HAP-1 (cell line): Measurements from ENCODE around the gene CHD1L.
"Not testable (repeated sequence)": the region's sequence is repeated elsewhere in the genome, so short reads cannot be mapped to it uniquely, and the experiment has no call there.

Source experiments
- DNase-seq, 2 experiments: peaks; one replicate each; pipeline ENCODE4 v3.0.0-alpha.2; 2016 to 2020; ENCODE audit warnings: low spot score in 2 of 2
- H3K27me3 ChIP-seq: fragments of 250-450 bp; sonication (Bioruptor Pico); 2 replicates; pipeline ENCODE4 v1.5.1; 2020; ENCODE audit warnings: low read depth, mild to moderate bottlenecking, moderate library complexity
- H3K36me3 ChIP-seq: fragments of 250-450 bp; sonication (Bioruptor Pico); replicated peaks from 2 replicates; pipeline ENCODE4 v1.5.1; 2020; ENCODE audit warnings: mild to moderate bottlenecking
- H3K4me1 ChIP-seq: fragments of 250-450 bp; sonication (Bioruptor Pico); 2 replicates; pipeline ENCODE4 v1.5.1; 2020; ENCODE audit warnings: mild to moderate bottlenecking
- H3K4me3 ChIP-seq: fragments of 250-450 bp; sonication (Bioruptor Pico); 2 replicates; pipeline ENCODE4 v1.5.1; 2020; ENCODE audit warnings: mild to moderate bottlenecking, moderate library complexity
- H3K9me3 ChIP-seq: fragments of 250-450 bp; sonication (Bioruptor Pico); 2 replicates; pipeline ENCODE4 v1.5.1; 2020; ENCODE audit warnings: mild to moderate bottlenecking, moderate library complexity
- in situ Hi-C: fragments of 300-500 bp; cut with MboI; formaldehyde crosslinking; loops from 3 replicates; pipeline ENCODE4 v1.14.3; 2020; ENCODE audit warnings: low sequenced_read_pairs, inconsistent platforms, mixed read lengths

Gene CHD1L

DNA sequence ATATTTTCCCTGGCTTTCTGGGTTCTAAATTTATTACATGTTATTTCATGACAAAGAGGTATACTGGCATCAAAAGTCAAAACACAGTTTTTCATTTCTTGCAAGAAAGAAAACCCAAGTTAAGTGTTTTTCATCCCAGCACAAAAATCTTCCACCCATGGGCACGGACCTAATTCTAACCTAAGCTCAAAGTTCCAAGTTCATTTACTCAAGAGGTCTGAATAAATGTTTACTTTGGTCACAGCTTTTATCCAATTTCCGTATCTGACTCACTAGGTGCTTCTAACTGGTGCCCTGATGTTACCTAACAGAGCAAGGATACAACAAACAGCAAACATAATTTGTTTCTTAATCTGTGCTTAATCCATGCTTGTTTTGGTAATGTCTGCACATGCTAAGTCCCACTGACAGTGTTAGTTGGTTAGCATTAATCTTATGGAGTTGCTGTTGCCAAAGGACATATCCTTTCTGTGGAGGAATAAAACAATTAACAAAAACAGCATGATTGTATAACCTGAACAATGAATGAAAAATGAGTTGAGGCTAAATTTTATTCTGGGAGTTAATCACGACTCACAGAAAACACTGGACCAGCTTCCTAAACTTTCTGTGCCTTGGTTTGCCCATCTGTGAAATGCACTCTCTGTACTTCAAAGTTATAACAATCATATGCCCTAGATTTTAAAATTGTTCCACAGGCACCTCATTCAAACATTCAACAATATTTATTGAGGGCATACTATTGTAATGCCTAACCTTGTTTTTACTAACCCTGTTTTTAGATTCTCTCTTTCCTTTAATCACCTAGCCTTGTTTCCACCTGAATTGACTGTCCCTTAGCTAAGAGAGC lies 4.2 kb upstream of the CHD1L start:
- H3K36me3 ChIP-seq, result no peaks in the 10 kb centered on the region
- H3K4me1 ChIP-seq, result peaks cover 11% of the 10 kb centered on the region
- no peaks in the 10 kb centered on the region for H3K27me3 ChIP-seq
- in situ Hi-C loops, result no loop called here
- 0 out of 2 replicates have a peak, but pooled peaks cover 2% of the 10 kb centered on the region for H3K9me3 ChIP-seq
- DNase-seq, result no peak
- H3K4me3 ChIP-seq, result no peak overlapping the region

DNA sequence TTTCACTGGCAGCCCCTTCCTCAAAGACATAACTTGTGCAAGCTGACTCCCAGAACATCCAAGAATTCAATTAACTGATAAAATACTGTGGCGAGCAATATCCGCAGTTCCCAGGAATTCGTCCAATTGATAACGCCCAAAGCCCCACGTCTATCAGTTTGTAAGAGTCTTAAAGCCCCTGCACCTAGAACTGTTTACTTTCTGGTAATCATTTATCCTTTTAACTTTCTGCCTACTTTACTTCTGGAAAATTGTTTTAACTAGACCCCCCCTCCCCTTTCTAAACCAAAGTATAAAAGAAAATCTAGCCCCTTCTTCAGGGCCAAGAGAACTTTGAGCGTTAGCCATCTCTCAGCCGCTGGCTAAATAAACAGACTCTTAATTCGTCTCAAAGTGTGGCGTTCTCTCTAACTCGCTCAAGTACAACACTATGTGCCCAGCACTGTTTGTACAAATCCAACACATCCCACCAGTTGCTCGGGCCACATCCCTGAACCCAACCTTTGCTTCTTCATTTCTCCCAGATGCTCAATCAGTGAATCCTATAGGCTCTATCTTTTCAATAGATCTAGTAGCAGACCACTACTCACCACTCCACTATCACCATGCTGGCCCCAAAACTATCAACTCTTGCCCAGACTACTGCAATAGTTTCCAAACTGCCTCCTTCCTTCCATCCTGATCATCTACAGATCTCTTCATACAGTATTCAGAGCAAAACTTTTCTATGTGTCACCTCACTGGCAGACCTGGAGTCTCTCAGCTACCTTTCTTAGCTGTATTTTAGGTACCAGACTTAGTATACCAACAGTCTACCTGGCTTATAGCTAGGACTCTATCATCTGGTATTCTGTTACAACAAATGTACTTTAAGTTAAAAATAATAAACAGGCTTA lies 3.3 kb upstream of the CHD1L start:
- Histone ChIP-seq H3K4me1 (peaks cover 11% of the 10 kb centered on the region), H3K27me3 (no peaks in the 10 kb centered on the region), H3K9me3 (0 out of 2 replicates have a peak, but pooled peaks cover 2% of the 10 kb centered on the region), H3K36me3 (no peaks in the 10 kb centered on the region), H3K4me3 (no peak overlapping the region)
- in situ Hi-C loops, result no loop called here
- DNase-seq, result no peak

DNA sequence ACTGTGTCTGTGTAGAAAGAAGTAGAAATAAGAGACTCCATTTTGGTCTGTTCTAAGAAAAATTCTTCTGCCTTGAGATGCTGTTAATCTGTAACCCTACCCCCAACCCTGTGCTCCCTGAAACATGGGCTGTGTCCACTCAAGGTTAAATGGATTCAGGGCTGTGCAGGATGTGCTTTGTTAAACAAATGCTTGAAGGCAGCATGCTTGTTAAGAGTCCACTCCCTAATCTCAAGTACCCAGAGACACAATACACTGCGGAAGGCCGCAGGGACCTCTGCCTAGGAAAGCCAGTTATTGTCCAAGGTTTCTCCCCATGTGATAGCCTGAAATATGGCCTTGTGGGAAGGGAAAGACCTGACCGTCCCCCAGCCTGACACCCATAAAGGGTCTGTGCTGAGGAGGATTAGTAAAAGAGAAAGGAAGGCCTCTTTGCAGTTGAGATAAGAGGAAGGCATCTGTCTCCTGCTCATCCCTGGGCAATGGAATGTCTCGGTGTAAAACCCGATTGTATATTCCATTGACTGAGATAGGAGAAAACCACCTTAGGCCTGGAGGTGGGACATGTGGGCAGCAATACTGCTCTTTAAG lies 2.3 kb upstream of the CHD1L start:
- peaks cover 11% of the 10 kb centered on the region for H3K4me1 ChIP-seq
- H3K36me3 ChIP-seq, H3K4me3 ChIP-seq, H3K9me3 ChIP-seq, H3K27me3 ChIP-seq: not testable (repeated sequence)
- in situ Hi-C loops, result loop anchor here (5.0 kb wide), 1 partner anchor 68 kb away; the partner anchor contains the start of gene PRKAB2
- DNase-seq, result peak; percentile 29 to 43

DNA sequence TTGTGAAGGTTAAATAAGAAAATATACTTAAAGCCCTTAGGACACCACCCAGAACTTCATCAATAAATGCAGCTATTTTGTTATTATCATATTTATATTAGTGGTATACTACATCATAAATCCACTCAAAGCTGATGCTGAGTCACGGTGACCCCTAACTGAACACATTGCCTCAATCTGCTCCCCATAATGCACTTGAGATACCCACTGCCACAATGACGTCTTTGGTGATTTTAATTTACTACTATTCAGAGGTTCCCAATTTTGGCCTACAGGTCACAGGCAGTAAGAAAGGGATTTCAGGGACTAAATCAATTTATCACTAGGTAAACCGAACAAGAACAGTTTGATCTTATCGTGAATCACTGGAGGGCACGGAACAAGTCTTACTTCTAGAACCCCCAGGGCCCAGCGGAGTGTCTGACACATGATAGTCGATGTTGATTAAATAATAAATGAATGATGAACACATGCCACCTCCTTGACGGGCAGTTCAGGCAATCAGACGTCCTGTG lies 493 bp upstream of the CHD1L start:
- in situ Hi-C loops, result loop anchor here (5.0 kb wide), 1 partner anchor 70 kb away; the partner anchor contains the start of gene PRKAB2
- no peaks in the 10 kb centered on the region for H3K27me3 ChIP-seq
- no peak for DNase-seq
- 0 out of 2 replicates have a peak, but pooled peaks cover 2% of the 10 kb centered on the region for H3K36me3 ChIP-seq
- H3K9me3 ChIP-seq, result no peaks in the 10 kb centered on the region
- peaks cover 13% of the 10 kb centered on the region for H3K4me1 ChIP-seq
- H3K4me3 ChIP-seq, result peak overlapping the region; percentile 93

DNA sequence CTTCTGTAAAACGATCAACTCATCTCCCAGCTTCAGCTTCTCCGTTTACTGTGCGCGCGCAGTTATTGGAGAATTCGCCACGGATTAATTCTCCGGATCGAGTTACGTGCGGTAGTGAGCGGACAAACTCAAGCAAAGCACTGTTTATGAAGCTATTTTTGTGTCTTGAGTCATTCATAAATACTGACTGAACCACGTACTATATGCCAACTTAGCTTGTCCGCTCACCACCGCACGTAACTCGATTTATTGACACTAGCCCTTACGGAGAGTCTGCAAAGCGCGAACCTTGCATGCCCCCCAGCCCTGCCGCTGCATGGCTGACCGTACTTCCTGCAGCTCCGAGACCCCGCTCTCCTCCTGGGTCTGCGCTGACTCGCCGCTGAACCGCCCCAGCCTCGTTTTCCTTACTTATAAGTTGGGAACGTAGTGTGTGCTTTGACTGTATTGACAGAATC lies 773 bp downstream of the CHD1L start:
- Histone ChIP-seq H3K9me3 (no peaks in the 10 kb centered on the region; the same call in 1 of the 2 replicates), H3K36me3 (0 out of 2 replicates have a peak, but pooled peaks cover 2% of the 10 kb centered on the region), H3K27me3 (no peaks in the 10 kb centered on the region), H3K4me3 (peak overlapping the region; percentile 93), H3K4me1 (peaks cover 13% of the 10 kb centered on the region)
- in situ Hi-C loops, result loop anchor here (5.0 kb wide), 1 partner anchor 71 kb away; the partner anchor contains the start of gene PRKAB2
- DNase-seq, result peak in 1 of 2 experiments; percentile 62

DNA sequence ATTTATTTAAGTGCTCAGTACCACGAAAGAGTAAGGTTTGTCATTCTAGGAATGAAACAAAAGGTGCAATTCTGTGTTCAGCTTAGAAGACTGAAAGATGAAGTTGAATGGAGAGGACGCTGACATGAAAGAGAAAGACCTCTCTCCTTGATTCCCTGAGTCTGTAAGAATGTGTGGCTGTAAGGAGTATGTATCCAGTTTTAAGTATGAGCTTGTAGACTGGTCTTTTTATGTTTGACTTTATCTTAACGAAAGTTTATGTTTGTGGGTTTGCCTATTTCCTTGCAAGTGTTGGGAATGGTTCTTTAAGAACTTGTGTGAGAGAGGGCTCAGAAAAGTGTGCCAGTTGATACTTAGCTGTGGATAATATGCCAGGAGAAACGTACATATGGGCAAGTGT lies 1.4 kb downstream of the CHD1L start:
- Histone ChIP-seq H3K36me3 (0 out of 2 replicates have a peak, but pooled peaks cover 2% of the 10 kb centered on the region), H3K4me1 (peaks cover 13% of the 10 kb centered on the region), H3K27me3 (no peaks in the 10 kb centered on the region), H3K4me3 (peak overlapping the region; percentile 93), H3K9me3 (no peaks in the 10 kb centered on the region; the same call in 1 of the 2 replicates)
- DNase-seq, result no peak
- in situ Hi-C loops, result loop anchor here (5.0 kb wide), 1 partner anchor 72 kb away; the partner anchor contains the start of gene PRKAB2

DNA sequence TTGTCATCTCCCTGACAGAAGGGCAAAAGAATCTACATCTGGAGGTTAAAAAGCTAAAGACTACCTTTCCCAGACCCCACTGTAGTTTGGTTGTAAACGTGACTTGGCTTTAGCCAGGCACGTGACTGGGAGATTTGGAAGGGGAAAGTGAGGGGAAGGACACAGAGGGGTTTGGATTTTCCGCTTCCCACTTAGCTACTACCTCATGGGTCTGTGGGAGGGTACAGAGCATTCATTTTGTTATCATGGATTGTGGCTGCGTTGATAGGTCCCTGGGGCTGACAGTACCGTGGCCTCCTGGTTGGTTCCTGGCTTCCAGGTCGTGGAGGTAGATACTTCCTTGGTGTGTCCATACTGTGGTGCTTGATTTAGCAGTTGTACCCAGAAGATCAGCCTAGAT lies 2.6 kb downstream of the CHD1L start:
- H3K4me1 ChIP-seq, result peaks cover 8% of the 10 kb centered on the region
- in situ Hi-C loops, result no loop called here
- H3K9me3 ChIP-seq, result no peaks in the 10 kb centered on the region; the same call in 1 of the 2 replicates
- DNase-seq, result no peak
- 0 out of 2 replicates have a peak, but pooled peaks cover 2% of the 10 kb centered on the region for H3K36me3 ChIP-seq
- no peaks in the 10 kb centered on the region for H3K27me3 ChIP-seq
- no peak overlapping the region for H3K4me3 ChIP-seq

DNA sequence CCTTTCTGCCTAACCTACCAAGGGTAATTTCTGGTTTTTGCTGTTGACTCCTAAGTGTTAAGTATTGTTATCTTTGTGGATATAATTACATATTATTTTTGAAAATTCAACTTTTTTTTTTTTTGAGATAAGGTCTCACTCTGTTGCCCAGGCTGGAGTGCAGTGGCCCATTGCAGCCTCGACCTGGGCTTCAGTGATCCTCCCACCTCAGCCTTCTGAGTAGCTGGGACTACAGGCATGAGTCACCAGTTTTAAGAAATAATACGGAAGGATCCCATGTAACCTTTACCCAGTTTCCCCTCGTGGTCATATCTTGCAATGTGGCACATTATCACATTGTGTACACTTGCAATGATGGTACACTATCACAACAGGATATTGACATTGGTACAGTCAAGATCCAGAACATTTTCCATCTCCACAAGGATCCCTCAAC lies 3.1 kb downstream of the CHD1L start:
- DNase-seq, result no peak
- Histone ChIP-seq H3K4me3 (no peak overlapping the region), H3K27me3 (no peaks in the 10 kb centered on the region), H3K9me3 (no peaks in the 10 kb centered on the region; the same call in 1 of the 2 replicates), H3K4me1 (peaks cover 5% of the 10 kb centered on the region), H3K36me3 (0 out of 2 replicates have a peak, but pooled peaks cover 2% of the 10 kb centered on the region)
- in situ Hi-C loops, result no loop called here

DNA sequence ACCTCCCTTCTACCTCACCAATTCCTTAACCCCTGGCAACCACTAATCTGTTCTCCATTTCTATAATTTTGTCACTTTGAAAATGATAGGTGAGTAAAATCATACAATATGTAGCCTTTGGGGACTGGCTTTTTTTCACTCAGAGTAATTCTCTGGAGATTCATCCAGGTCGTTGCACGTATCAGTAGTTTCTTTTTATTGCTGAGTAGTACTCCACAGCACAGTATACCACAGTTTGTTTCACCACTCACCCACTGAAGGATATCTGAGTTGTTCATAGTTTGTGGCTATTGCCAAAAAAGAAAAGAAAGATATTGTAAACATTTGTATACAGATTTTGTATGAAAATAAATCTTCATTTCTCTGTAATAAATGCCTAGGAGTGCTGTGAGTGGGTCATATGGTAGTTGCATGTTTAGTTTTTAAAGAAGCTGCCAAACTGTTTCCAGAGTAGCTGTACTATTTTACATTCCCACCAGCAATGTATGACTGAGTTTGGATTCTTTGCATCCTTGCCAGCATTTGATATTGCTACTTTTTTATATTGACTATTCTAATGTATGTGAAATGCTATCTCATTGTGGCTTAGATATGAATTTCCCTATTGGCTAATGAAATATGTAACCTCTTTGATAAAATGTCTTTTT lies 3.7 kb downstream of the CHD1L start:
- no peaks in the 10 kb centered on the region for H3K27me3 ChIP-seq
- H3K4me1 ChIP-seq, result peaks cover 5% of the 10 kb centered on the region
- H3K4me3 ChIP-seq, result no peak overlapping the region
- in situ Hi-C loops, result no loop called here
- no peaks in the 10 kb centered on the region; the same call in 1 of the 2 replicates for H3K9me3 ChIP-seq
- H3K36me3 ChIP-seq, result 0 out of 2 replicates have a peak, but pooled peaks cover 2% of the 10 kb centered on the region
- DNase-seq, result no peak

DNA sequence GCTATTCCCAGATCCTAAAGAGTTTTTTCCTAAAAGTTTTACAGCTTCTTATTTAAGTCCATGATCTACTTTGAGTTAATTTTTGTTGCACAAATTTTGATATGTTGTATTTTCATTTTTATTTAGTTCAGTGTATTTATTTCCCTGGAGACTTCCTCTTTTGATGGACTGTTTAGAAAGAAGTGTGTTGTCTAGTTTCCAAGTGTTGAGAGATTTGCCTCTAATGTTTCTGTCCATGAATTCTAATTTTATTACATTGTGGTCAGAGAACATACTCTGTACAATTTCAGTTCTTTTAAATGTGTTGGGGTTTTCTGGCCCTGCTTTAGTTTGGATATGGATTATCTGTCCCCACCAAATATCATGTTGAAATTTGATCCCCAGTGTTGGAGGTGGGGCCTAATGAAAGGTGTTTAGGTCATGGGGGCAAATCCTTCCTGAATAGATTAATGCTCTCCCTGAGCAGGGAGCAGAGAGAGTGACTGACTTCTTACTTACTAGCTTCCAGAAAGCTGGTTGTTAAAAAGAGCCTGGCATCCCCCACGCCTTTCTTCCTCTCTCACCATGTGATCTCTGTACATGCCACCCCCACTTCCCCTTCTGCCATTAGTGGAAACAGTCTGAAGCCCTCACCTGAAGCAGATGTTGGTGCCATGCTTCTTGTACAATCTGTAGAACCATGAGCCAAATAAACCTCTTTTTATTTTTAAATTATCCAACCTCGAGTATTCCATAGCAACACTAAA lies 4.6 kb downstream of the CHD1L start:
- H3K9me3 ChIP-seq, result no peaks in the 10 kb centered on the region; the same call in 1 of the 2 replicates
- peaks cover 4% of the 10 kb centered on the region for H3K4me1 ChIP-seq
- DNase-seq, result no peak
- no peak overlapping the region for H3K4me3 ChIP-seq
- in situ Hi-C loops, result no loop called here
- H3K27me3 ChIP-seq, result no peaks in the 10 kb centered on the region
- peaks cover 2% of the 10 kb centered on the region; the same call in 1 of the 2 replicates for H3K36me3 ChIP-seq

DNA sequence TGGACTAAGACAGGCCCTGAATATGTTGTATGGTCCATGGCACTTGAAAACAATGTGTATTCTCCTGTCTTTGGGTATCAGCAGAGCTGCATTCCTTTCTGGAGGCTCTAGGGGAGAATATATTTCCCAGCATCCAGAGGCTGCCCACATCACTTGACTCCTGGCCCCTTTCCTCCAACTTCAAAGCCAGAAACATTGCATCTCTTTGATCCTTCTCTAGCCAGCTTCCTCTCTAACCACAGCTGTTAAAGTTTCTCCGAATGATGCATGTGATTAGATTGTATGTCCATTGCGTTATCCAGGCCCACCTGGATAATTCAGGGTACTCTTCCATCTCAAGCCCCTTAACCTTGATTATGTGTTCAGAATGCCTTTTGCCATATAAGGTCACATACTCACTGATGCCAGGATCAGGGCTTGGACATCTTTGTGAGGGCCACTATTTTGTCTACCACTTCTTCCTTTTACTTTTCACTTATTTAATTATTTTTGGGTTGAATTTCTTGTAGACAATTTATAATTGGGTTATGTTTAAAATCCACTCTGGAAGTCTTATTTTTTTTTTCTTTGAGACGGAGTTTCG lies 5.3 kb downstream of the CHD1L start:
- Histone ChIP-seq H3K4me3 (no peak overlapping the region), H3K9me3 (no peaks in the 10 kb centered on the region; the same call in 1 of the 2 replicates), H3K36me3 (peaks cover 7% of the 10 kb centered on the region; the same call in 1 of the 2 replicates), H3K4me1 (peaks cover 2% of the 10 kb centered on the region), H3K27me3 (no peaks in the 10 kb centered on the region)
- no peak for DNase-seq
- in situ Hi-C loops, result no loop called here

DNA sequence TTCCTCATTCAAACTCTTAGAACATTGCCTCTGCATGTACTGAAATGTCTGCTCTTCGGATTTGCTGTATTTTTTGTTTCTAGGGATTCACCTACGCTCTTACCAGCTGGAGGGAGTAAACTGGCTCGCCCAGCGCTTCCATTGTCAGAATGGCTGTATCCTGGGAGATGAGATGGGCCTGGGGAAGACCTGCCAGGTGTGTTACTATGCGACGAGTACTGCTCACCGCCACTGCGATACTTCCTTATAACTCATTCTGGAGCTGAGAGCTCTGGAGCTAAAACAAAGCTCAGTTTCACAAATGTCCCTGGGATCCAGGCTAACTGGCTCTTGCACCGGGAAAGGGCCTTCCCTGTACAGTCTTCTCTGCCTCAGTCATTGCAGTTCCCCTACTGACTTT lies 10.1 kb downstream of the CHD1L start:
- no peaks in the 10 kb centered on the region for H3K9me3 ChIP-seq
- in situ Hi-C loops, result no loop called here
- H3K4me1 ChIP-seq, result no peaks in the 10 kb centered on the region; the same call in 1 of the 2 replicates
- no peaks in the 10 kb centered on the region for H3K27me3 ChIP-seq
- H3K4me3 ChIP-seq, result no peak overlapping the region
- no peak for DNase-seq
- H3K36me3 ChIP-seq, result peaks cover 24% of the 10 kb centered on the region
